AG09319 (cell line): ENCODE results near the gene DSCAM.

Experiments
- DNase-seq: peaks from one replicate; pipeline ENCODE4 v3.0.0-alpha.2; 2010; ENCODE audit warnings: low read depth; ENCODE audit errors: extremely low read depth
- TF ChIP-seq, protein P1 (sequence below): IDR thresholded peaks from 2 replicates; pipeline ENCODE4 v1.5.1; 2011; ENCODE audit warnings: low read depth, mild to moderate bottlenecking, inconsistent platforms, low read length, moderate library complexity

The DSCAM gene

GRCh38 chr21:40754466-40754865 lies 92.5 kb downstream of the DSCAM start:
- TF ChIP-seq, protein P1, sequence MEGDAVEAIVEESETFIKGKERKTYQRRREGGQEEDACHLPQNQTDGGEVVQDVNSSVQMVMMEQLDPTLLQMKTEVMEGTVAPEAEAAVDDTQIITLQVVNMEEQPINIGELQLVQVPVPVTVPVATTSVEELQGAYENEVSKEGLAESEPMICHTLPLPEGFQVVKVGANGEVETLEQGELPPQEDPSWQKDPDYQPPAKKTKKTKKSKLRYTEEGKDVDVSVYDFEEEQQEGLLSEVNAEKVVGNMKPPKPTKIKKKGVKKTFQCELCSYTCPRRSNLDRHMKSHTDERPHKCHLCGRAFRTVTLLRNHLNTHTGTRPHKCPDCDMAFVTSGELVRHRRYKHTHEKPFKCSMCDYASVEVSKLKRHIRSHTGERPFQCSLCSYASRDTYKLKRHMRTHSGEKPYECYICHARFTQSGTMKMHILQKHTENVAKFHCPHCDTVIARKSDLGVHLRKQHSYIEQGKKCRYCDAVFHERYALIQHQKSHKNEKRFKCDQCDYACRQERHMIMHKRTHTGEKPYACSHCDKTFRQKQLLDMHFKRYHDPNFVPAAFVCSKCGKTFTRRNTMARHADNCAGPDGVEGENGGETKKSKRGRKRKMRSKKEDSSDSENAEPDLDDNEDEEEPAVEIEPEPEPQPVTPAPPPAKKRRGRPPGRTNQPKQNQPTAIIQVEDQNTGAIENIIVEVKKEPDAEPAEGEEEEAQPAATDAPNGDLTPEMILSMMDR = no peak
- no peak for DNase-seq

DNA sequence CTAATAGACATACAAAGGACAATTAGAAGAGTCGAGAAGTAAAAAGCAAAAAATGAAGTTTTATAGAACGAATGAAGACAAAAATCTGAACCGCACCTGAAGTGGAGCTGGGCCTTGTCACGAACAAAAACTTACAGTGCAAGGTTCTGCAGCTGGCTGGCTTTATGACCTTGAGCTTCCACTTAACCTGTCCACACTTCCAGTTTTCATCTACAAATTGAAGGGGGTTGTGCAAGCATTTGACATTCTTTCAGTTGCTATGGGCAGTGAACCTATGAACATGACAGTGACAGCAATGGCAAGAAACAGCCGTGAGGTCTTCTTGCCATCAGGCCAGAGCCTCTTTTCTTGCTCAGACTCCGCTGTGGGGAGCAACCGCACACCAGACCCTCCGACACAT lies 93.2 kb downstream of the DSCAM start:
- no peak for DNase-seq
- TF ChIP-seq, protein P1 = no peak

GRCh38 chr21:40752125-40752524 lies 94.8 kb downstream of the DSCAM start:
- DNase-seq = no peak
- TF ChIP-seq, protein P1 = no peak

GRCh38 chr21:40751221-40751620 lies 95.7 kb downstream of the DSCAM start:
- DNase-seq = no peak
- TF ChIP-seq, protein P1 = no peak

GRCh38 chr21:40736145-40736544 lies 110.8 kb downstream of the DSCAM start:
- DNase-seq = no peak
- TF ChIP-seq, protein P1 = no peak

GRCh38 chr21:40733024-40733397 lies 113.9 kb downstream of the DSCAM start:
- TF ChIP-seq, protein P1 = no peak
- no peak for DNase-seq

- TF ChIP-seq, protein P1 = no peak
- peak; percentile 1 for DNase-seq
Measured at GRCh38 chr21:40732253-40733023, 114.5 kb downstream of the DSCAM start.
